ENCODE measurements around the gene ZC3H7B. TPM values are rescaled to one million over a fixed set of nuclear protein-coding genes. Genes with fewer than 3 reads are reported as not detected.
"Not testable (repeated sequence)": the region's sequence is repeated elsewhere in the genome, so short reads cannot be mapped to it uniquely, and the experiment has no call there.

Gene ZC3H7B
- total RNA-seq, 2 experiments from 2014 or later: 41.7 to 42.1 TPM

DNA sequence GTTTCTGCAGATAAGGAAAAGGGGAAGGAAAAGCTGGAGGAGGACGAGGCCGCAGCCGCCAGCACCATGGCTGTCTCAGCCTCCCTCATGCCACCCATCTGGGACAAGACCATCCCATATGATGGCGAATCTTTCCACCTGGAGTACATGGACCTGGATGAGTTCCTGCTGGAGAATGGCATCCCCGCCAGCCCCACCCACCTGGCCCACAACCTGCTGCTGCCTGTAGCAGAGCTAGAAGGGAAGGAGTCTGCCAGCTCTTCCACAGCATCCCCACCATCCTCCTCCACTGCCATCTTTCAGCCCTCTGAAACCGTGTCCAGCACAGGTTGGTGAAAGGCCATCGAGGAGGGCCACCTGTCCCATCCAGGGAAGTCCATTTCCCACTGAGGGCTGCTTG, 86.0 kb downstream of the ZC3H7B start:
- ChIA-PET CTCF (no interaction called here), POLR2A (interaction anchor here (0.8 kb wide), 1 partner anchor 69 kb away, joined by 4 read pairs; no protein-coding TSS in a partner anchor)
- Mint-ChIP-seq H3K27ac (no peak overlapping the region), H3K36me3 (ENCODE audit: low read depth) (no peaks in the 10 kb centered on the region), H3K9me3 (no peaks in the 10 kb centered on the region), H3K27me3 (no peaks in the 10 kb centered on the region), H3K4me1 (peaks cover 8% of the 10 kb centered on the region), H3K4me3 (no peak overlapping the region)
- DNase-seq: no peak

DNA sequence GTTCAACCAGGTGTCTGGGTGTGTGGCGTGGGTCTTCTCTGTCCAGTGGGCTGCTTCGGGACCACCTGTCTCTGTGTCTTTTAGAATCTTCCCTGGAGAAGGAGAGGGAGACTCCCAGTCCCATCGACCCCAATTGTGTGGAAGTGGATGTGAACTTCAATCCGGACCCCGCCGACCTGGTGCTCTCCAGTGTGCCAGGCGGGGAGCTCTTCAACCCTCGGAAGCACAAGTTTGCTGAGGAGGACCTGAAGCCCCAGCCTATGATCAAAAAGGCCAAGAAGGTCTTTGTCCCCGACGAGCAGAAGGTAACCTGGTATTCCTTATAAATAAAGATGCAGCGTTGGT, 92.7 kb downstream of the ZC3H7B start:
- Mint-ChIP-seq H3K36me3 (ENCODE audit: low read depth) (no peaks in the 10 kb centered on the region), H3K9me3 (no peaks in the 10 kb centered on the region), H3K4me1 (no peaks in the 10 kb centered on the region), H3K4me3 (no peak overlapping the region), H3K27me3 (no peaks in the 10 kb centered on the region), H3K27ac (no peak overlapping the region)
- ChIA-PET POLR2A (no interaction called here), CTCF (interaction anchor here (0.7 kb wide), 1 partner anchor 139 kb away, joined by 3 read pairs; no protein-coding TSS in a partner anchor)
- DNase-seq: no peak

DNA sequence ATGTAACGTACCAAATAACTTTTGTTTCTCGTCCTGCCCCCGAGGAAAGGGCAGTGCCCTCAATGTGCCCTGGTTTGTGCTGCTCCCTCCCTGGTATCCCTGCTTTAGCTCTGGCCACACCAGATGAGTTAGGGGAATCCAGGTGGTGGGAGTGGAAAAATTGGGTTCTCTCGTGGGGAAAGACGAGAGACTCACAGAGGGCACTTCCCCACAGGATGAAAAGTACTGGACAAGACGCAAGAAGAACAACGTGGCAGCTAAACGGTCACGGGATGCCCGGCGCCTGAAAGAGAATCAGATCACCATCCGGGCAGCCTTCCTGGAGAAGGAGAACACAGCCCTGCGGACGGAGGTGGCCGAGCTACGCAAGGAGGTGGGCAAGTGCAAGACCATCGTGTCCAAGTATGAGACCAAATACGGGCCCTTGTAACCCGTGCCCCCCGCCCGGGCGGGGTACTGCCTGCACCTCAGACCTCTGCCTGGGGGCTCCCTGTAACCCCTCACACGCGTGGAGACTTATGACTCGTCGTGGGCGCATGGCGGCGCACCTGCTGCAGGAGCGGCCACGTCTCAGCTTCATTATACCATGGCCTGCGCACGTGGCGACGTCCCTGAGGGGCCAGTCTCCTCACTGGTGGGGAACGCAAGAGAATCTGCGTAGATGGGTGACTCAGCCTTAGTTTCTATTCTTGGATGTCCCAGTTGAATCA, 94.4 kb downstream of the ZC3H7B start:
- ChIA-PET POLR2A (interaction anchor here (1.0 kb wide), 1 partner anchor 14 kb away, joined by 4 read pairs; the partner anchor contains the start of gene TEF), CTCF (no interaction called here)

DNA sequence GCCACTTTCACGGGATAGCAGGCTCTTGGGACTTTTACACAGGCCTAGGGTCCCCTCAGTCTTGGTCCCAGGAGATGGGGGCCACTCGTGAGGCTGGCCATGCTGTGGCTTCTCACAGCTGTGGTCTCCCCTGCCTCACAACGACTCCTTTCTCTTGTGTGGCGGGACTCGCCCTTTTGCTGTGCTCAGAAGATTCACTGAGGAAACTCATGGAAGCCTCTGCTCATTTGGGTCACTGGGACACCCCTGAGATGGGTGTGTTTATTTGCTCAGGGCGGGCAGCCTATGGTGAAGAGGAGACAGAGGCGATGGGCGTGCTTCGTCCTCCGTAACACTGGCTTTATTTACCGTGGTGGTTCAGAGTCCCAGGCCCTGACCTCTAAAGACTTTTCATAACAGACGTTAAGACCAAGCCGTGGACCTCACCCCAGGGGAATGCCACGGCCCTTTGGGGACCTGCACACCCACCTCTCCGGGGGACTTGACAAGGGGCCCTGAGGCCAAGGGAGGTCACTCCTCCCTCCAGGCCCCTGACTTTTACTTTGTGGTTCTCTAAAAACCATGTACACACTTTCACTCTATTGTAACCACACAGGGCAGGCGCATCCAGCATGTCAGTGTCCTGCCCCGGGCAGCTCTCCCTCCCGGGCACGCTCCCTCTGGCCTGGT, 96.0 kb downstream of the ZC3H7B start:
- Mint-ChIP-seq H3K27me3 (no peaks in the 10 kb centered on the region), H3K27ac (no peak overlapping the region), H3K9me3 (no peaks in the 10 kb centered on the region), H3K36me3 (ENCODE audit: low read depth) (no peaks in the 10 kb centered on the region), H3K4me1 (no peaks in the 10 kb centered on the region), H3K4me3 (no peak overlapping the region)
- CTCF ChIA-PET: no interaction called here
- POLR2A ChIA-PET: no interaction called here
- DNase-seq: no peak

More for the DNA sequence above, 94.4 kb downstream of the ZC3H7B start:
- no peak overlapping the region for H3K4me3 Mint-ChIP-seq
- no peaks in the 10 kb centered on the region for H3K4me1 Mint-ChIP-seq
- no peak for DNase-seq
- no peaks in the 10 kb centered on the region for H3K27me3 Mint-ChIP-seq
- H3K36me3 Mint-ChIP-seq (ENCODE audit: low read depth): no peaks in the 10 kb centered on the region
- no peaks in the 10 kb centered on the region for H3K9me3 Mint-ChIP-seq
- H3K27ac Mint-ChIP-seq: no peak overlapping the region

DNA sequence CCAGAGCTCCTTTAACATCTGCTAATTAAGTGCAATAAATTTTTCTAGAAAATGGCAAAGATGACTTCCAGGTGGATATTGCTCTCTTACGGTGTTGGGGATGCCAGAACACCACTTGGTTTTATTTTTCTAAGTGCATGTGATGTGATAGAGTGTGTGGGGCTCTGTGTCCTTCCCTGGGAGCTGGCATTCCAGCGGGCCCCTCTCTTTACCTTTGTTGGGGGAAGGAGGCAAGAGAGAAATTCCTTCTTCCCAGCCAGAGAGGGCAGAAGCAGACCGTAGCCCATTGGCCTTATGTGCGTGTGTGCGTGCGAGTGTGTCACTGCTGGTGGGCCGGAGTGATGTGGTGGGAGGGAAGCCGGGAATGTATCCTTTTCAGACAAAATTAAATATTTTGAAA, 97.6 kb downstream of the ZC3H7B start:
- Mint-ChIP-seq H3K9me3 (no peaks in the 10 kb centered on the region), H3K27me3 (no peaks in the 10 kb centered on the region), H3K4me3 (no peak overlapping the region), H3K4me1 (peaks cover 4% of the 10 kb centered on the region), H3K27ac (no peak overlapping the region), H3K36me3 (ENCODE audit: low read depth) (no peaks in the 10 kb centered on the region)
- CTCF ChIA-PET: interaction anchor here (0.6 kb wide), 1 partner anchor 131 kb away, joined by 3 read pairs; no protein-coding TSS in a partner anchor
- POLR2A ChIA-PET: no interaction called here
- DNase-seq: no peak

DNA sequence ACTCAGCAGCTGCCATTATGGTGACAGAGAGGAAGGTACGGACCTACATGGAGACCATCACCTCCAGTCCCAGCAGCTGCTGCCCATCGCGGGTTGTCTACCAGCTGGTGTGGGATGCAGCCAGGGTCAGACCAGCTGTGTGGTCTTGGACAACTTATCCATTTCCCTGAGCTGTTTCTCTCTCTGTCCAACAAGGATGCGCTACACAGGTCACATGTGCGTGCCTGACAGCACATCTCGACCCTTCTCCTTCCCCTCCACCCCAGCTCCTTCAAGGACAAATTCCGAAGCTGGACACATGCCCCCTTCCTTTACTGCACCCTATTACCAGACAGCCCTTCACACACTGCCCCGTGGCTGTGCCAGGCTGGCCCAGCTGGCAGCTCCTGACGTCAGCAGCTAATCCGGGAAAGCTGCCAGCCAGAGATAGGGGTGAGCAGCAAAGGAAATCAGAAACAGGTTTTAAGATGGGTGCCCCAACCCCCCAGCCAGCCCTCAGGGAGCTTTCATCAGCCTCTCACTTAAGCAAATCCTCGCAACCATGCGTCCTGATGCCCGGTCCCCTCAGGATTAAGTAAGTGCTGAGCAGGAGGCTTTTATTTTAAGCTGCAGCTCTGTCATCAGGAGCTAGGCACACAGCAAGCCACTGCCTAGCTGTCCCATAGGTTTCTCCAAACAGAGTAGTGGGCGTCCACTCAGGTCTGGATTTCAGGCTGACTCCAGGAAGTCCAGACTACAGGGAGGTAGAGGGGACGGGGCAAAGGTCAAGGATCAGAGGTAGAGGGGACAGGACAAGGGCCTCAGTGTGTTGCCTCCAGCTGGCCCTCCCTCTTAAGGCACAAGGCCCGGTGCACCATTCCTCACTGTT, 100.7 kb downstream of the ZC3H7B start:
- no peaks in the 10 kb centered on the region for H3K9me3 Mint-ChIP-seq
- no peak overlapping the region for H3K4me3 Mint-ChIP-seq
- ChIA-PET POLR2A (interaction anchor here (1.0 to 3.0 kb wide), 9 partner anchors 20 to 188 kb away, joined by 3 to 24 read pairs (median 4); partner anchors contain the start of genes ACO2, PHF5A, PMM1 and RANGAP1), CTCF (interaction anchor here (0.6 to 4.5 kb wide), 14 partner anchors 10 to 538 kb away, joined by 3 to 78 read pairs (median 10); partner anchors contain the start of genes ACO2, PHF5A and TOB2)
- no peak for DNase-seq
- H3K27ac Mint-ChIP-seq: no peak overlapping the region
- H3K36me3 Mint-ChIP-seq (ENCODE audit: low read depth): no peaks in the 10 kb centered on the region
- H3K4me1 Mint-ChIP-seq: peaks cover 10% of the 10 kb centered on the region
- H3K27me3 Mint-ChIP-seq: no peaks in the 10 kb centered on the region

DNA sequence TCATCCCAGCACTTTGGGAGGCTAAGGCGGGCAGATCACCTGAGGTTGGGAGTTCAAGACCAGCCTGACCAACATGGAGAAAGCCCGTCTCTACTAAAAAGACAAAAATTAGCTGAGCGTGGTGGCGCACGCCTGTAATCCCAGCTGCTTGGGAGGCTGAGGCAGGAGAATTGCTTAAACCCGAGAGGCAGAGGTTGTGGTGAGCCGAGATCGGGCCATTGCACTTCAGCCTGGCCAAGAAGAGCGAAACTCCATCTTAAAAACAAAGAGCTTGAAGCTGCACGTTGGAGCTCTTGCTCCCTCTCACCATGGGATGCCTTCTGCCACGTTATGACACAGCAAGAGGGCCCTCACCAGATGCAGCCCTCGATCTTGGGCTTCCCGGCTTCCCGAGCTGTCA, 101.5 kb downstream of the ZC3H7B start:
- H3K27me3 Mint-ChIP-seq; H3K36me3 Mint-ChIP-seq (ENCODE audit: low read depth); H3K4me1 Mint-ChIP-seq; H3K4me3 Mint-ChIP-seq; H3K9me3 Mint-ChIP-seq; H3K27ac Mint-ChIP-seq; DNase-seq: not testable (repeated sequence)
- ChIA-PET POLR2A (interaction anchor here (1.0 to 3.0 kb wide), 9 partner anchors 42 to 187 kb away, joined by 3 to 24 read pairs (median 4); partner anchors contain the start of genes ACO2, PHF5A, PMM1 and RANGAP1), CTCF (interaction anchor here (0.6 to 4.5 kb wide), 19 partner anchors 21 to 264 kb away, joined by 3 to 78 read pairs (median 10); partner anchors contain the start of genes ACO2, PHF5A, PMM1 and TEF)

DNA sequence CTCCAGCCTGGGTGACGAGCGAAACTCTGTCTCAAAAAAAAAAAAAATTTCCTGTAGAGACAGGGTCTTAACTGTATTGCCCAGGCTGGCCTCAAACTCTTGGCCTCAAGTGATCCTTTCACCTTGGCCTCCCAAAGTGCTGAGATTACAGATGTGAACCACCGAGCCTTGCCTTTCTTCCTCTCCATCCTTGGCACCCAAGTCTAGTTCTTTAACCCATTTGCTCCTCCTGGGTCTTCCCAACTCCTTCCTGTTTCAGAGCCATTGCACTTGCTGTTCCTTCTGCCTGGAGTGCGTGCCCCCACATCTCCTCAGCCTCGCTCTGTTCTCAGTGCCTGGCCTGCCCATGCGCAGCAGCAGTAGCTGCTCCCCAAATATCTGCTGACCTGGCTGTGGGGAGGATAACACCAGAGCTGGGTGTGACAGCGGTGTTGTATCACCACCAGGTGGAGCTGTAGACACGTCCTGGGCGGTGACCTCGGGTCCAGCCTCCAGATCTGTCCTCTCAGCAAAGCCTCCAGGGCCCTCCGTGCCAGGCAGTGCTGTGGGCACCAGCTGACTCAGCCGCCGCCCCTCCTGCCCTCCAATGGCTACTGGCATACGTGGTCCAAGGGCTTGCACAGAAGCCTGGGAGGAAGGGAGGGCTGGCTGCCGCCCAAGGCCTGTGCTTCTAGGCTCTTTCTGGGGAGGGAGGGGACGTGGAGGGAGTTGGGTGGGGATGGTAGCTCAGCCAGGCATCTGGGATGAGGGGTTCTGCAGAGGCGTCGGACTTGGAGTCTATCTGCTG, 102.4 kb downstream of the ZC3H7B start:
- POLR2A ChIA-PET: interaction anchor here (0.9 to 3.0 kb wide), 14 partner anchors 22 to 381 kb away, joined by 3 to 27 read pairs (median 4); partner anchors contain the start of genes ACO2, PHF5A, RANGAP1 and TOB2
- H3K27me3 Mint-ChIP-seq: no peaks in the 10 kb centered on the region
- no peaks in the 10 kb centered on the region for H3K36me3 Mint-ChIP-seq (ENCODE audit: low read depth)
- no peak overlapping the region for H3K4me3 Mint-ChIP-seq
- H3K27ac Mint-ChIP-seq: no peak overlapping the region
- no peaks in the 10 kb centered on the region for H3K9me3 Mint-ChIP-seq
- peak; percentile 90 for DNase-seq
- peaks cover 10% of the 10 kb centered on the region for H3K4me1 Mint-ChIP-seq
- CTCF ChIA-PET: interaction anchor here (0.6 to 4.5 kb wide), 39 partner anchors 12 to 1040 kb away, joined by 3 to 78 read pairs (median 6); partner anchors contain the start of genes ACO2, PHF5A, PMM1 and POLR3H

DNA sequence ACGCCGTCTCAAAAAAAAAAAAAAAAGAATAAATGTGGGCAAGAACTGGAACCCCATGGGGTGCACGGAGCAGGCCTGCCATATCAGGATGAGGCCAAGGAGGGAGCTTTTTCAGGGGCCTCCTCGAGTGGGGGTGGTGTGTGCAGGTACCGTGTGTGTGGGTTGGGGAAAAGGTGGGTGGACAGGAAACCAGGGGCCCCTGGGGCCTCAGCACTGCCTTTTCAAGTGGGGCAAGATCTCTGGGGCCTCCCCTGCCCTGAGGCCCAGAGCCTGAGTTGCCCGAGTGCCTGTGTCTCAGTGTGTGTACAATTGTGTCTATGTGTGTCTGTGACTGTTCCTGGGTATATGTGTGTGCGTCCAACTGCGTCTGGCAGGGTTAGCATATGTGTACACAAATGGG, 104.3 kb downstream of the ZC3H7B start:
- no peaks in the 10 kb centered on the region for H3K36me3 Mint-ChIP-seq (ENCODE audit: low read depth)
- POLR2A ChIA-PET: interaction anchor here (1.0 to 2.4 kb wide), 3 partner anchors 41 to 121 kb away, joined by 3 to 27 read pairs (median 4); partner anchors contain the start of gene TOB2
- CTCF ChIA-PET: interaction anchor here (0.7 to 4.5 kb wide), 4 partner anchors 97 to 127 kb away, joined by 3 to 78 read pairs (median 4); no protein-coding TSS in a partner anchor
- H3K27me3 Mint-ChIP-seq: no peaks in the 10 kb centered on the region
- no peaks in the 10 kb centered on the region for H3K9me3 Mint-ChIP-seq
- H3K4me1 Mint-ChIP-seq: peaks cover 13% of the 10 kb centered on the region
- H3K27ac Mint-ChIP-seq: no peak overlapping the region
- no peak for DNase-seq
- H3K4me3 Mint-ChIP-seq: no peak overlapping the region

DNA sequence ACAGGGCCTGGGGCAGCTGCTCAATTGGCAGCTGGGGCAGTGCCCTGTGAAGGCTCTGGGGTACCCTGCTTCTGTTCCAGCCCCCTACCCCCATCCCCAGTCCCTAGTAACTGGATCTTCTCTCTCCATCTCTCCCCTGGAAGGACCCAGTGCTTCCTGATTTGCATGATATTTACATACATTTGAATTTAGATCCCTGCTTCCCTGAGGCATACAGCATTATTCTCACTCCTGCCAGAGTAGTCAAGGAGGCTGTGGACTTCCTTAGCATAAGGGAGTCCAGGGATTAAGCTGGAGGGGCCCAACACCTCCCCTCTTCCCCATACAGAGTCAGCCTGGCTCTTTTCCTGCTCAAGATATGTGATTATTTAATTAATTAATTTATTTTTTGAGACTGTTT, 105.1 kb downstream of the ZC3H7B start:
- Mint-ChIP-seq H3K27ac (no peak overlapping the region), H3K27me3 (no peaks in the 10 kb centered on the region), H3K4me3 (no peak overlapping the region), H3K9me3 (no peaks in the 10 kb centered on the region), H3K4me1 (peaks cover 18% of the 10 kb centered on the region), H3K36me3 (ENCODE audit: low read depth) (no peaks in the 10 kb centered on the region)
- CTCF ChIA-PET: interaction anchor here (1.2 kb wide), 1 partner anchor 96 kb away, joined by 3 read pairs; no protein-coding TSS in a partner anchor
- no peak for DNase-seq
- POLR2A ChIA-PET: interaction anchor here (1.7 kb wide), 1 partner anchor 121 kb away, joined by 4 read pairs; no protein-coding TSS in a partner anchor

DNA sequence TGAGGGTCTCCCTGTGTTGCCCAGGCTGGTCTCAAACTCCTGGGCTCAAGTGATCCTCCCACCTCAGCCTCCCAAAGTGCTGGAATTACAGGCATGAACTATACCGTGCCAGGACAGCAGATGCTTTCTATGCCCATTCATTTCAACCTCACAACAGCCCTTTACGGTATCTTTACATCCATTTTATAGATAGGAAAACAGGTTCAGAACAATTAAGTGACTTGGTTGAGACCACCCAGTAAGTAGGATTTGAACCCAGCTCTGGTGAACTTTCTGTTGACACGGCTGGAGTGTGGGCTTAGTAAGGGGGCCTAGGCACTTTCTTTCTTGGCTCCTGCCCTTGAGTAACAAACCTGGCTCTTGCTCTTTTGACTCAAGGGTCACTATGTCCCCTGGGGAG, 106.1 kb downstream of the ZC3H7B start:
- no peak for DNase-seq
- Mint-ChIP-seq H3K27ac (no peak overlapping the region), H3K4me3 (no peak overlapping the region), H3K4me1 (peaks cover 25% of the 10 kb centered on the region), H3K27me3 (no peaks in the 10 kb centered on the region), H3K9me3 (no peaks in the 10 kb centered on the region), H3K36me3 (ENCODE audit: low read depth) (no peaks in the 10 kb centered on the region)
- CTCF ChIA-PET: interaction anchor here (0.7 to 2.1 kb wide), 2 partner anchors 108 to 120 kb away, joined by 4 to 12 read pairs; no protein-coding TSS in a partner anchor
- POLR2A ChIA-PET: interaction anchor here (1.6 to 1.8 kb wide), 2 partner anchors 40 to 61 kb away, joined by 4 to 6 read pairs; partner anchors contain the start of genes ACO2 and PHF5A
